Breast epithelium (tissue), 3 donors: ENCODE results near the gene PEMT.

Source experiments
- CTCF ChIP-seq, 3 donors: fragments of 450-650 bp; IDR thresholded peaks; one replicate each; pipeline ENCODE4 v1.5.1; 2016 to 2017; ENCODE audit warnings: antibody characterized with exemption in 3 of 3, mild to moderate bottlenecking in 3 of 3, moderate library complexity in 3 of 3
- POLR2A ChIP-seq: fragments of 450-650 bp; IDR thresholded peaks from one replicate; pipeline ENCODE4 v1.6.1; 2016; ENCODE audit warnings: antibody characterized with exemption, mild to moderate bottlenecking, moderate library complexity
- POLR2AphosphoS5 ChIP-seq, 3 donors: sonication (generic); formaldehyde crosslinking; IDR thresholded peaks; one replicate each; pipeline ENCODE4 v1.6.1; 2017; ENCODE audit warnings: antibody characterized with exemption in 3 of 3

- no peak for TF ChIP-seq CTCF (IDR thresholded peaks at IDR 0.05)
- no peak for TF ChIP-seq POLR2A
- no peak for TF ChIP-seq POLR2AphosphoS5 (IDR thresholded peaks at IDR 0.05)
These were observed 45.5 kb downstream of the PEMT start for GRCh38 chr17:17545984-17546383.
